GM19025 (cell line): Measurements from ENCODE around the gene MTHFD2.
"Not testable (repeated sequence)": the region's sequence is repeated elsewhere in the genome, so short reads cannot be mapped to it uniquely, and the experiment has no call there.

Experiments
- ATAC-seq: cut with Tn5 transposase; IDR thresholded peaks from one replicate; pipeline ENCODE4 v1.9.1; 2021; ENCODE audit warnings: mild to moderate bottlenecking, low read depth, moderate library complexity; ENCODE audit not compliant: unreplicated experiment

The MTHFD2 gene

GRCh38 chr2:74198461-74199274, at the start of gene MTHFD2:
Gene MTHFD2 (plus strand): TSS chr2:74198615. CDS start chr2:74198642, 27 bp downstream.
- peak; percentile 88 for ATAC-seq

GRCh38 chr2:74149247-74149525, 49.2 kb upstream of the MTHFD2 start:
- no peak for ATAC-seq

- ATAC-seq = no peak
Observed at GRCh38 chr2:74149570-74150319, 48.7 kb upstream of the MTHFD2 start.

GRCh38 chr2:74152954-74153353, 45.5 kb upstream of the MTHFD2 start:
- no peak for ATAC-seq

- no peak for ATAC-seq
Observed at GRCh38 chr2:74155830-74156229, 42.6 kb upstream of the MTHFD2 start.

- ATAC-seq = no peak
Observed at GRCh38 chr2:74162951-74163350, 35.5 kb upstream of the MTHFD2 start.

GRCh38 chr2:74164761-74165160, 33.7 kb upstream of the MTHFD2 start:
- ATAC-seq = no peak

GRCh38 chr2:74168739-74169138, 29.7 kb upstream of the MTHFD2 start:
- ATAC-seq = no peak

GRCh38 chr2:74174909-74175308, 23.5 kb upstream of the MTHFD2 start:
- ATAC-seq = no peak

GRCh38 chr2:74177696-74178095, 20.7 kb upstream of the MTHFD2 start:
- no peak for ATAC-seq

GRCh38 chr2:74178211-74179062, 20.0 kb upstream of the MTHFD2 start, which contains the start of gene MOB1A:
Gene MOB1A (minus strand): TSS chr2:74178879. CDS start chr2:74178674, 205 bp downstream.
- peak; percentile 75 for ATAC-seq

- no peak for ATAC-seq
Observed at GRCh38 chr2:74179063-74179865, 19.2 kb upstream of the MTHFD2 start.

GRCh38 chr2:74181739-74182138, 16.7 kb upstream of the MTHFD2 start:
- no peak for ATAC-seq

GRCh38 chr2:74183878-74184277, 14.5 kb upstream of the MTHFD2 start:
- ATAC-seq = no peak

- ATAC-seq = peak; percentile 70
Observed at GRCh38 chr2:74186038-74186437, 12.4 kb upstream of the MTHFD2 start.

GRCh38 chr2:74186706-74187105, 11.7 kb upstream of the MTHFD2 start:
- ATAC-seq = not testable (repeated sequence)

- ATAC-seq = no peak
Observed at GRCh38 chr2:74188018-74188601, 10.3 kb upstream of the MTHFD2 start.

- ATAC-seq = no peak
Observed at GRCh38 chr2:74188696-74189095, 9.7 kb upstream of the MTHFD2 start.

GRCh38 chr2:74191596-74192380, 6.6 kb upstream of the MTHFD2 start:
- no peak for ATAC-seq
